GM19023 (cell line): Measurements from ENCODE around the gene EFS.
"Not testable (repeated sequence)": the region's sequence is repeated elsewhere in the genome, so short reads cannot be mapped to it uniquely, and the experiment has no call there.

Experiments
- ATAC-seq: cut with Tn5 transposase; IDR thresholded peaks from one replicate; pipeline ENCODE4 v1.9.1; 2021; ENCODE audit warnings: mild to moderate bottlenecking, moderate library complexity; ENCODE audit not compliant: unreplicated experiment

The EFS gene

DNA sequence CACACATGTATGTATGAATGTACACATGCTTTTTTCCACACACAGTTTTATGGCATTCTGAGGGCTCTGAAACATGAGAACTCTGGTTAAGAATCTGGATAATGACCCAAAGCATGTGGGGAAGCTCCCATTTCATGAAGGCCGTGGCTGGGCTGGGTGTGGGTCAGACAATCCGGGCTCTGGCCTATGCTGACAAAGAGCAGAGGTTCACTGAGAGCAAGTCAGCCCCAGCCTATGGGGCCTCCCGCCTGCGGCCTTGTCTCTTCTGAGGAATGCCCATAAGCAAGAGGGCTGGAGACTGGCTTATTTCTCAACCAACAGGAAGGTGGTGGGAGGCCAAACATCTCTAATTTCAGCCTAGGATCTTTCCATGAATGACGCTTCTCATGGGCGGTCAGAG lies 34.6 kb upstream of the EFS start:
- ATAC-seq, result no peak

DNA sequence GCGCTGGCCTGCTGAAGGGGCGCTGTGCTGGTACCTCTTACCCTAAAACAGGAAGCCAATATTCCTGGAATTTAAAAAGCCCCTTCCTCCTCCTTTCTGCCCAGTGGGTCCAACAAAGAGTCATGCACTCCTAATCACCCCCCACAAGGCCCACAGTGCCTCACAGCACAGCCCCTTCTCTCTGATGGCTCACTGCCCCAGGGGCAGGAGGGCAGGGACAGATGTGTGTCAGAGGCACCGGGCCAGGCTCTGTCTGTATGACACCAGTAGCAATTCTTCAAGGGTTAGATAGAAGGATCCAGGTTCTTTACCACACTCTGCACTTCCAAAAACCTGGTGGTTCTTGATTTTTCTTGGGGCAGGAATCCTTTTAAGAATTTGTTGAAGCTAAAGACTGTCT lies 34.2 kb upstream of the EFS start:
- ATAC-seq, result no peak

DNA sequence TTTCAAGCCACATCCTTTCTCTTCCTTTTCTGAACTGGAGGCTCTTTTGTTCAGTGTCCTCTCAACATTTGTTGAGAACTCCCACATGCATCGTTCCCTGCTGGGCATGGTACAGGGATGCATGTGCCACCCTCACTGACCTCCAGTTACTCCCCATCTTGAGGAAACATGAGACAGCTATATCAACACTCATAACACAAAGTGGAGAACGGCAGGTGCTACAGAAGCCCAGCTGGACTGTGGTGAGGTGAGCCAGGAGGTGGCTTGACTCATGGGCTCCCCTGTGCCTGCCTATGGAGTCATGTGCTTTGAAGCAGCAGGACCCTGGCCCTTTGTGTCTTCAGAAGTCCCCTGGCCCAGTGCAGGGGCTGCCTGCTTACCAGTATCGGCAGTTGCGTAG lies 33.4 kb upstream of the EFS start:
- ATAC-seq, result no peak

DNA sequence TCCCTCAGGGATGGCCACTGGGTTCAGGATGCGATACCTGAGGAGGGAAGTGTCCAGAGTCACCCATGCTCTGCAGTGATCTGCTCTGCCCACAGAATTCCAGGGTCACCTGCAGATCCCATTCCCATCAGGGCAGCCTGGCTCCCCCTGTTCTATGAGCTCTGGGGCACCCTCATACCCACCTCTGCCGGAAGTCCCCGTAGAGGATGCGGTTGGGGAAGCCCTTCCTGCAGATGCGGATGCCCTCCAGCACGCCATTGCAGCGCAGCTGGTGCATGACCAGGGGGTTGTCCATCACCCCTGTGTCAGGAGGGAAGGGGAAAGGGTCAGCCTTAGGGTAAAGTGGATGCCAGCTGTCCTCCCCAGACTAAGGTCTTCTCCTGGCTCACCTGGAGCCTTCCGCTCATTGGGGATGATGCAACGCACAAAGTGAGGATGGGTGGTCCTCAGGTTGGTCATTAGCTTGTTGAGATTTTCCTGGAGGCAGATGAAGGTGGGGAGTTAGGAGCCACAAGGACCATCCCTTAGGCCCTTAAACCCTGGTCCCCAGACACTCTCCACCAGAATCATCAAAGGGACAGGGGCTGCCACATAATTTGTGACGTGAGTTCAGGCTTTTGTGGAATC lies 31.9 kb upstream of the EFS start:
- no peak for ATAC-seq

DNA sequence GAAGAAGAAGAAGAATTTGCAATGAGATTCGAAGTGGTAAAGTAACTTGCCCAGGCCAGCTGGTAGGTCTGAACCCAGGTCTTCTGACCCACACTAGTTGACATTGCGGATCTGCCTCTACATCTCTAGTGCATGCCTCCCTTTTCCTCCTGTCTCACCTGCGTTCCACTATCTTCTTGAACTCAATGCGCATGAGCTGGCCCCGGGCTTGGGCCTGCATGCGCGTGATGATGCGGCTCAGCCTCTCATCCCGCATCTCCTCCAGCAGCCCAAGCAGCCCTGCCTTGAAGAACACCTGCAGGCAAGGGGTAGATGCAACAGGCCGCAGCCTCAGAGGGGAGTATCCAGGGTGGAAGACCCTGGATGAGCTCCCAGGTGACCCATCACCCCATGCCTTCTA lies 31.2 kb upstream of the EFS start:
- ATAC-seq, result no peak

DNA sequence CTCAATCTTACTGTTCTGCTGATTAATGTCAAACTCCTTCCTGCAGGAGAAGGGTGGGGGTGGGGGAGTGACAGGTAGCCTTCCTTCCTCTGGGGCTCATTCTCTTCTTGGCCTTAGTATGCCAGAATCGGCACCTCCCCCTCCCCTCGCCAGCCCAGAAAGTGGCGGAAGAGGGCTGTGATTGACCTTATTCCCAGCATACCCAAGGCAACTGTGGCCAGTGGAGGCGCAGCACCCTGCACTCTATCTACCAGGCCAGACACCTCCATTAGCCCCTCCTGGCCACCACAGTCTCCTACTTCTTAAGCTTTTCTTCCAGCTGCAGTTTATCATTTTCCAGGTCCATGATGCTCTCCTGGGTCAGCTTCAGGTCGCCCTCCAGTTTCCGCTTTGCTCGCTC lies 27.6 kb upstream of the EFS start:
- ATAC-seq, result no peak

DNA sequence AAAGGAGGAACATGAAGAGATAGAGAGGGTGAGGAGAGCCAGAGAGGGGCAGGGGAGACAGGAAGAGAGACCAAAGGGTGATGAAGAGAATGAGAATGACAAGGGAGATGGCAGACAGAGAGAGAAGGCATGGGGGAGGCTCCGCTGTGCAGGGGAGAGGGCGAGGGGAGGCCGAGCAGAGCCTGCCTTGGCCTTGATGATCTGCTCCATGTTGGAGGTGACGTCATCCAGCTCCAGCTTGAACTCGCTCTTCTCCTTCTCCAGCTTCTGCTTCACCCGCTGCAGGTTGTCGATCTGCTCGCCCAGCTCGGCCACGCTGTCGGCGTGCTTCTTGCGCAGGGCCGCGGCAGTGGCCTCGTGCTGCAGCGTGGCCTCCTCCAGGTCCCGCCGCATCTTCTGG lies 24.9 kb upstream of the EFS start:
- not testable (repeated sequence) for ATAC-seq

DNA sequence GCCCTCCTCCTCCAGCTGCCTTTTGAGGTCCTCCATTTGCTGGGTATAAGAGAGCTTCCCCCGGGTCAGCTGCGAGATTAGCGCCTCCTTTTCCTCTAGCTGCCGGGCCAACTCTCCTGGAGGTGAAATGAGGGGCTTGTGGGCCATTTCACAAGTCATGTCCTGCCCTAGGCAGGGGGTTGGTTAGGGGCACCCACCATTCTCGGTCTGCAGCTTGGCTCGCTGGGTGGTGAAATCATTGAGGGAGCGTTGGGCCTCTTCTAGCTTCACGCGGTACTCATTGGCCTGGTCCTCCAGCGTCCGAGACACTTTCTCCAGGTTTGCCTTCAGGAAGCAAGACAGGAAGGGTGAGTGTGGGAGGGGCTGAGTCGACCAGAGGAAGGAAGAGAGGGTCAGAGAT lies 24.4 kb upstream of the EFS start:
- ATAC-seq, result no peak

DNA sequence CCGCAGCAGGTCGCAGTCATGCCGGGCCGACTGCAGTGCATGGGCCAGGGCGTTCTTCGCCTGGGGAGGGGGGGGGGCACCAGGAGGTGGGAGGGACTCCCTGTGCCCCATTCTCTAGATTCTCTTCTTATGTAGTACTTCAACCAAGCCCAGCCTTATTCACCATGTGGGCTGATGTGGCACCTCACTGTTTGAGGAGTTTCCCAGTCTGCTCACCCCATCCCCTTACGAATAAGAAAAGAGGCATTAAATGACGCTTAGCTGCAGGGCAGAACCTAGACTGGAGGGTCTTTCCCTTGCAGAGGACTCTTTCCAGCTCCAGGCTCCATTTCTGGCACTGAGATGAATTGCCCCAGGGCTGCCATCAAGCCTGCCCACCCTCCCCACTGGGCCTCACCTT lies 24.0 kb upstream of the EFS start:
- no peak for ATAC-seq

DNA sequence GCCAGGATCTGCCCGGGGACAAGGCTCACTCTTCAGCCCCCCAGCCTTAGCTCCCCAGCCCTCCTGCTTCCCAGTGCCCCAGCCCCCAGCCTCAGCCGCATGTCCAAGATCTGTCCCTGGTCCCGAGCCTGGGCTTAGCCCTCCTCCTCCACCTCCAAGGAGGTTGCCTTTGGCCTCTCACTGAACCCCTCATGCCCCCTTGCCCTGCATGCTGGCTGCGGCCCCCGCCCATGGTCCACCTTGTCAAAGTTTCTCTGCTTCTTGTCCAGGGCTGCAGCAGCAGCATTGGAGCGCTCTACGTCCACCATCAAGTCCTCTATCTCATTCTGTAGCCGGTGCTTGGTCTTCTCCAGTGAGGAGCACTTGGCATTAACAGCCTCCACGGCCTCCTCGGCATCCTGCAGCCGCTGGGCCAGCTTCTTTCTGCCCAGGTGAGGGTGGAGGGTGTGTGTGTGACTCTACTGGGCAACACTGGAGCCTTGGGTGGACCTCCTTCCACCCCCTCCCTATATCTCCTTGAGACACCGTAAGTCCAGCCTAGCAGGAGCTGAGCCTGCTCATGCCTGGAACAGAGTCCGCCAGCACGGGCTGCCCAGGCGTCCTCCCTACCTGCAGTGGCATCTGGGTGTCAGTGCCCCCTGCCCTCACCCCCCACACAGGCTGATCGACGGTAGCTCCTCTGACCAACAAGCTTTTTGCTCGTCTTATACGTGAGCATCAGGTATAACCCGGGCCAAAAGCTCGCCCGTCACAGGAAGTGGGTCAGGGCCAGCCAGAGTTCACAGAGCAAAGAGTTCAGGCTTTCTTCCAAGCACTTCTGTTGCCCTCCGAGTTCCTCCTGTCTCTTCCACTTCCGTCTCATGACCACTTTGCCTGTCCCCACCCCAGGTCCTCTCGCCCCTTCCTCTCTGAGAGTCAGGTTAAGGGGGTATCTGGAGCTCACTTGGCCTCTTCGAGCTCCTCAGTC lies 23.2 kb upstream of the EFS start:
- no peak for ATAC-seq

DNA sequence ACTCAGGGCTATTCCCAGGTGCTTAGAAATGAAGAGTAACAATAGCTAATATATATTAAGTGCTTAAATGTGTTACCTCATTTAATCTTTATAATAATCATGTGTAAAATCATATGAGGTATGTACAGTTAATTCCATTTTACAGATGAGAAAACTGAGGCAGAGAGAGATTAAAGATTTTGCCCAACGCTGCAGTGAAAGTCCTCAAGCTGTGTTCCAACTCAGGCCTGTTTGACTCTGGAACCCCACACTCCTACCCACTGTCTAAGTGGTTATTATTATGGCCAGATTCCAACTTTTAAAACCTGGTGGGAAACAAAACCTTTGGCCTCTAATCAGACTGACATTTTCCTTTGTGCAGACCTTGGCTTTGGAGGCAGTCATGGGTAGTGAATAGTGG lies 22.0 kb upstream of the EFS start:
- no peak for ATAC-seq

DNA sequence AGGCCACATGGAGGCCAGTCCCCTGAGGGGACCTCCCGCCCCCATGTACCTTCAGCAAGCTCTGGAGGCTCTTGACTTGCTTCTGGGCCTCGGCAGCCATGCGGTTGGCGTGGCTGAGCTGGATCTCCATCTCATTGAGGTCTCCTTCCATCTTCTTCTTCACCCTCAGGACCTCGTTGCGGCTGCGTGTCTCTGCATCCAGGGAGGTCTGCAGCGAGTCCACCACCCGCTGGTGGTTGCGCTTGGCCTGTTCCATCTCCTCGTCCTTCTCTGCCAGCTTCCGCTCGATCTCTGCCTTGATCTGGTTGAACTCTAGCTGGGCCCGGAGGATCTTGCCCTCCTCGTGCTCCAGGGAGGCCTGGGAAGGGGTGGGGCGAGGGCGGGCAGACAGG lies 21.3 kb upstream of the EFS start:
- ATAC-seq, result not testable (repeated sequence)

DNA sequence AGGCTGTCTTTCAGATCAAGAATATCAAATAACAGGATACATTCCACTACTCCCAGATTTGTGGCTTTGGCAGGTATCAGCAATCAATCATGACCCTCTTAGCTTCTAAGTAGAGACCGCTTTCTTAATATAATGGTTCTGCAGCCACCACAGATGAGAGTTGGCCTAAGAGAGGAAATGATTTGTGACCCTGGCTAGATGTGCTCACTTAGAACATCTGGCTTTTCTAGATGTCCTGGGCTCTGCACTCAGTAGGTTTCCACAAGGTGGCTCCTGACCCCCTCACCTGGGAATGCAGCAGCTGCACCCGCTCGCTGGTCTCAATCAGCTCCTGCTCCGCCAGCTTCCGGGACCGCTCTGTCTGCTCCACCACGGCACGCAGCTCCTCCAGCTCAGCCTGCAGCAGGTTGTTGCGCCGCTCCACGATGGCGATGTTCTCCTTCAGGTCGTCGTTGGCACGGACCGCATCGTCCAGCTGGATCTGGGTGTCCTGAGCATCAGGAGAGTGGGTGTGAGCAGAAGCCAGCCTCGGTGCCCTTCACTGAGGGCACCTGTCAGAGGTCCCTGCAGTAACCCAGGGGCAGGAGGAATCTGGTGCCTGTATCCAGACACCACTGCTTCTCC lies 20.8 kb upstream of the EFS start:
- no peak for ATAC-seq

DNA sequence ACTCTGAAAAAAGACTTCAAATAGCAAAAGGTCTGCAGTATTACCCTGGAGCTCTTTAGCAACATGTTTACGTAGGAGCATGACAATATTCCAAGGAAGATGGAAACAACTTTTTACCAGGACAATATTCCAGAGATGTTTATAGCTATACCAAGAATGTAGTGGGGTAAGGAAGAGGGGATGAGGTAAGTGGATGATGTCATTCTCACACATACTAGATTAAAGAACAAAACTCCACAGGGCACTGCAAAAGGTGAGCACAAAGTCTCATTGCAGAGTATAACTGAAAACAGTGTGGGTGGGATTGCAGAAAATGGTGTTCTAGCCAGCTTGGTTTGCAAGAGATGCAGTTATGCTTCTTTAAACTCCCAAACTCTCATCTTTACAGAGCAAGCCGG lies 20.3 kb upstream of the EFS start:
- no peak for ATAC-seq

DNA sequence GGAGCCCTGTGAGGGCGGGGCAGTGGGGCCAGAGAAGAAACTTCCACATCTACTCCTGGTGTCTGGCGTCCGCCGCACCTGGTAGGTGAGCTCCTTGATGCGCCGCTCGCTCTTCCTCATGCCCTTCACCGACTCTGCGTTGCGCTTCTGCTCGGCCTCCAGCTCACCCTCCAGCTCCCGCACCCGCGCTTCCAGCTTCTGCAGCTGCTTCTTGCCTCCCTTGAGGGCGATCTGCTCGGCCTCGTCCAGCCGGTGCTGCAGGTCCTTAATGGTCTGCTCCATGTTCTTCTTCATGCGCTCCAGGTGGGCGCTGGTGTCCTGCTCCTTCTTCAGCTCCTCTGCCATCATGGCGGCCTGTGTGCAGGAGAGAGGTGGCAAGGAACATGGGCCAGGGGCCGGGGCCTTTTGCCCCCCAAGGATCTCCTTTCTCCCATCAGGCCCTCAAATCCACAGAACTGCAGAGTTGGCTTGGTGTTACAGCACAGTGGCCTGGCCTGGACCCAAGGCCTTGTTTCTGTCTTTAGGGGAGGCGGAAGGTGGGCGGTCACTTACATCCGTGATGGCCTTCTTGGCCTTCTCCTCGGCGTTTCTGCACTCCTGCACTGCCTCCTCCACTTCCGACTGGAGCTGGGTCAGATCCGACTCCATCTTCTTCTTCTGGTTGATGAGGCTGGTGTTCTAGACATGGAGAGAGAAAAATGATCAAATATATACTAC lies 19.6 kb upstream of the EFS start:
- ATAC-seq, result no peak

DNA sequence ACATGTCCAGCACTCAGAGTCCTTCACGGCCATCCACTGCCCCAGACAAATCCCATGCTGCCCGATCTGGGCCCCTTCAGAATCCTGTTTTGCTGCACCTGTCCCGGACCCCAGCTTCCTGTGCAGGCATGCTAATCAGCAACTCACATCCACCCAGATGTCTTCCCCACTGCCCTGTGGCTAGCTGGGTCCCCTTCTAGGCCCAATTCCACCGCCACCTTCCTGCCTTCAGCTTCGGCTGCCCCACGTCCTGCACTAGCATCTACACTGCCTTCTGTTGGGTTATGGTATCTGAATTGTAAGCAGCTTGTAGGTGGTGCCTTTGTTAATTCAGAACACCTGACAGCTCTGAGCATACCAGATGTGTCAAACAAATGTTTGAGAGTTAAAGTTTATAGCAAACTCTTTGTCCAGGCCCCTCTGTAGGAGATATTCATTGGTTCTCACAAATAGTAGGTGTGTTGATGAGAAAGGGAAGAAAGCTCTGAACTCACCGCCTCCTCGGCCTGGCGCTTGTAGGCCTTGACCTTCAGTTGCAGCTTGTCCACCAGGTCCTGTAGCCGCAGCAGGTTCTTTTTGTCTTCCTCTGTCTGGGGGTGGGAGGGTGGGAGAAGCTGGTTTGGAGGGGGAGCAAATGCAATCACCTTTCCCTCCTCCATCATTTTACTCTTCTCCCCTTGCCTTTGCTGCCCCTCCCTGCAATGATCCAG lies 17.9 kb upstream of the EFS start:
- no peak for ATAC-seq

DNA sequence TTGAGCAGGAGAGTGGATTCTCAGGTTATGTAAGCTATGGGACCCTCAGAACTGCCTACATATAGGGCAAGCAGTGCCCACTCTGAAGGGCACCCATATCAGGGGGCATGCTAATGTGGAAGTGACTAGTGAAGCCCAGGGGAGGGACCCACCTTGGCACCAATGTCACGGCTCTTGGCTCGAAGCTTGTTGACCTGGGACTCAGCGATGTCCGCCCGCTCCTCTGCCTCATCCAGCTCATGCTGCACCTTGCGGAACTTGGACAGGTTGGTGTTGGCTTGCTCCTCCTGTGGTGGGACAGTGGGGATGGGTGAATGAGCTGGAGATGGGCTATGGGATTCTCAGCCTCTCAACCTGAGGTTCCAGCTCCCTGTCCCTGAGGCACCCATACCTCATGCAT lies 17.3 kb upstream of the EFS start:
- ATAC-seq, result no peak

DNA sequence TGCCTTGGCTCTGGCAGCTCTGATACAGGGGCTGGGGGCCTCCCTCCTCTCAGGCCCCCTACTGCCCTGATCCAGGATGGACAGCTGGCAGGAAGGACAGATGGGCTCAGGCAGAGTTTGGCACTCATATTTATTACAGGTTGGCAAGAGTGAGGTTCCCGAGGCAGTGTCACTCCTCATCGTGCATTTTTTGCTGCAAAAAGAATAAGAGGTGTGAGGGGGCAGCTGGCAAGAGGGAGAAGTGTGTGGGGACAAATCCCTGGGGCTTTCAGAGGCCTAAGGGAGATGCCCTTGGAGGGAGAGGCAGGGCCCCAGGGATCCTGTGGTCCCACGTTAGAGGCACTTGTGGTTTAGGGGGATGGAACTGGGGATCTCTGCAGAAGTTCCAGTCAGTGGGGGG lies 16.9 kb upstream of the EFS start:
- no peak for ATAC-seq

DNA sequence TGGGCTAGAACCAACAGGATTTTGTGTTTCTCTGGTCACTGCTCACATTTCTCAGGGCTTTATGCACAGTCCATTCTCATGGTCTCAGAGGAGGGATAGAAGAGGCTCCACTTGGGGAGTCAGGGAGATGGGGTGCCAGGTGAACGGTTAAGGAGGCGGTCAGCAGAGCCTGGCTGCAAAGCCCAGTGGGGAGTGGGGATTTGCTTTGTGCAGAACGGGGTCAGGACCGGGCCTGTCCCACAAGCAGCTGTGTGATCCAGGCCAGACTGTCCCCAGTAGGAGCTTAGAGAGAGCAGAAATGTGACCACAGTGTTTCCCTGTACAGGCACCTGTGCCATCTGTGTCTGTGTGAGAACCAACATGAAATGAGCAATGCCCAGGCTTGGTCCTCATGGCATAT lies 16.0 kb upstream of the EFS start:
- ATAC-seq, result no peak

DNA sequence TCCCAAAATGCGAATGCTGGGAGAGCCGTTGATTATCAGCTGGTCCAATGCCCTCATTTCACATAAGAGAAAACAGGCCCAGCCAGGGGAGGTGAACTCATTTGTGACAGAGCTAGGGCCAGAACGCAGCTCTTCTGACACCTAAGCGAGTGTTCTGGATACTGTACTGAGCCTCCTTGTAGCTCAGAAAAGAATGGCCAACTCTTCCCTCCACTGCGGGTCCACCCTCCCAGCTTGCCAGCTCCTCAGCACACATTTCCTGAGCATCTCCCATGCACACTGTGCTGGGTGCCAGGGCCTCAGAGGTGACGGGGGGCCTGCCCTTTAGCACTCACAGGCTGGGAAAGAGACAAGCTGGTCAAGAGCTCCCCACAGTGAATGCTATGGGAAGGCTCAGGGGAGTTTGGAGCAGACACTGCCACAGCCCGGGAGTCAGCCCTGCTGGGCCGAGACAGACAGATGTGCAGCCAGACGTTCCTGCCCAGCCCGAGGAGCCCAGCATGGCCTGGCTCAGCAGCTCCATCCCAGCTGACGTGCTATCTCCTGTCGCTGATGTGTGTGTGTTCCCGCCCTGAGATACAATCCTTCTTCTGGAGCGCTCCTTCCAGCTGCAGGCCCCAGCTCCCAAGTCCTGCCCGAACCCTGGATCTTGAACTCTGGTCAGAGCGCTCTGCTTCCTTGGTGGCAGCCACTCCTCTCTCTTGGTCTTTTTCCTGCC lies 15.4 kb upstream of the EFS start:
- no peak for ATAC-seq
